NB4 (cell line): ENCODE measurements around the gene IRAK1.
"Not testable (repeated sequence)": the region's sequence is repeated elsewhere in the genome, so short reads cannot be mapped to it uniquely, and the experiment has no call there.

Experiments
- DNase-seq: peaks from one replicate; pipeline ENCODE4 v3.0.0; 2010; ENCODE audit warnings: low read depth
- H3K4me3 ChIP-seq: one replicate; pipeline ENCODE4 v1.5.1; 2011; ENCODE audit warnings: mild to moderate bottlenecking, low read depth, low read length, moderate library complexity
- MYC ChIP-seq: IDR thresholded peaks from 2 replicates; pipeline ENCODE4 v1.6.1; 2011; ENCODE audit warnings: low read depth, low read length
- POLR2A ChIP-seq: IDR thresholded peaks from 2 replicates; pipeline ENCODE4 v1.6.1; 2011; ENCODE audit warnings: mild to moderate bottlenecking; ENCODE audit not compliant: insufficient read length; ENCODE audit errors: extremely low read depth
- TF ChIP-seq, protein P1 (sequence below): IDR thresholded peaks from 2 replicates; pipeline ENCODE4 v1.6.1; 2011; ENCODE audit warnings: low read depth, low read length
- TF ChIP-seq, protein P2 (sequence below): IDR thresholded peaks from one replicate; pipeline ENCODE4 v1.5.1; 2012; ENCODE audit warnings: low read depth, low read length

The IRAK1 gene

DNA sequence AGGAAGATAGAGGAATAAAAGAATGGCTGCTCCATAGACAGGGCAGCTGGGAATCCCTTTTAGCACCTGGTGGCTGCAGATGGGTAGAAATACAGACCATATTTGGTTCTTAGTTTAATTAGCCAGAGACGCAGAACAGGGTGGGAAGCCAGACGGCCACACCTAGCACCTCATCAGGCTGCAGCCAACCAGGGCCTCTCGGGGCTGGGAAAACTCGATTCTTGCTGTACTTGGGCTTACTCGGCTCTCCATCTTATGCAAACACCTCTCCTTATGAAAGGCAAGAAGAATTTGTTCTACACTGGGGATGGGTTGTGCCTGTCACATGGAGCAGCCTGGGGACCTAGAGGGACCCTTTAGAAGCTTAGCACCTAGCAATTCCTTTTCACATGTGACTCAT, 19.7 kb downstream of the IRAK1 start:
- DNase-seq: peak; percentile 46
- TF ChIP-seq MYC: no peak
- TF ChIP-seq, protein P1, sequence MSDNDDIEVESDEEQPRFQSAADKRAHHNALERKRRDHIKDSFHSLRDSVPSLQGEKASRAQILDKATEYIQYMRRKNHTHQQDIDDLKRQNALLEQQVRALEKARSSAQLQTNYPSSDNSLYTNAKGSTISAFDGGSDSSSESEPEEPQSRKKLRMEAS: 0 out of 2 replicates have a peak, but pooled peaks have one; percentile 39
- no peak overlapping the region for H3K4me3 ChIP-seq

DNA sequence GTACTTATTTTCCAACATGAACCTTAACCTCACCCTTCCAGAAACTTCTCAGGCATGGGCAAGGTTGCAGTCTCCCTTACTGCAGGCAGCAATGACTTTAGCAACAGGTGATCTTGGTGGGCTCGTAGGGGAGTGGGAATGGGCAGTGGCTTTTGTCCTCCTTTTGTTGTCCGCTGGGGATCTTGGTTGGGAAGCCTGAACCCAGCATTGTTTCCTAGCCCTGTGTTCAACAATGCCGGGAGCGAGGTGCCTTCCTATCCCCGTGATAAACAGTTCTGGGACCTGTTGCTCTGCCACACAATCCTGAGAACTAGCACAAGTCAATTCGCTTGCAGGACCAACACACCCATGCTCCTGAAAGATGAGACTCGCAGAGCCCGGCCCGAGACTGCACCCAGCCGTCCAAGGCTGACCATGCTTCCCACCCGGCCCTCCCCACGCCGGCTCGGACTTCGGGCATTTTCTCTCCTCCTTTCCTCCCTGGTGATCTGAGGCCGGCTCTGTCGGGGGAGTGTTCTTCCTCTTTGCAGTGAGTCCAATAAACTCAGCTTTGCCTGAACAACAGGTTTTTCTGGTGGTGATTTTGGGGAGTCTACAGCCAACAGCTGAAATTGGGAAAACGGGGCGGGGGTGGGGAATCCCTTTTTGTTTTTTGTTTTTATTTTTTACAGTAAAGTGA, 20.2 kb downstream of the IRAK1 start:
- TF ChIP-seq, protein P2, sequence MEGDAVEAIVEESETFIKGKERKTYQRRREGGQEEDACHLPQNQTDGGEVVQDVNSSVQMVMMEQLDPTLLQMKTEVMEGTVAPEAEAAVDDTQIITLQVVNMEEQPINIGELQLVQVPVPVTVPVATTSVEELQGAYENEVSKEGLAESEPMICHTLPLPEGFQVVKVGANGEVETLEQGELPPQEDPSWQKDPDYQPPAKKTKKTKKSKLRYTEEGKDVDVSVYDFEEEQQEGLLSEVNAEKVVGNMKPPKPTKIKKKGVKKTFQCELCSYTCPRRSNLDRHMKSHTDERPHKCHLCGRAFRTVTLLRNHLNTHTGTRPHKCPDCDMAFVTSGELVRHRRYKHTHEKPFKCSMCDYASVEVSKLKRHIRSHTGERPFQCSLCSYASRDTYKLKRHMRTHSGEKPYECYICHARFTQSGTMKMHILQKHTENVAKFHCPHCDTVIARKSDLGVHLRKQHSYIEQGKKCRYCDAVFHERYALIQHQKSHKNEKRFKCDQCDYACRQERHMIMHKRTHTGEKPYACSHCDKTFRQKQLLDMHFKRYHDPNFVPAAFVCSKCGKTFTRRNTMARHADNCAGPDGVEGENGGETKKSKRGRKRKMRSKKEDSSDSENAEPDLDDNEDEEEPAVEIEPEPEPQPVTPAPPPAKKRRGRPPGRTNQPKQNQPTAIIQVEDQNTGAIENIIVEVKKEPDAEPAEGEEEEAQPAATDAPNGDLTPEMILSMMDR: no peak
- peak; percentile 25; the same call in 1 of the 2 replicates for TF ChIP-seq MYC
- no peak overlapping the region for H3K4me3 ChIP-seq
- DNase-seq: peak; percentile 68

DNA sequence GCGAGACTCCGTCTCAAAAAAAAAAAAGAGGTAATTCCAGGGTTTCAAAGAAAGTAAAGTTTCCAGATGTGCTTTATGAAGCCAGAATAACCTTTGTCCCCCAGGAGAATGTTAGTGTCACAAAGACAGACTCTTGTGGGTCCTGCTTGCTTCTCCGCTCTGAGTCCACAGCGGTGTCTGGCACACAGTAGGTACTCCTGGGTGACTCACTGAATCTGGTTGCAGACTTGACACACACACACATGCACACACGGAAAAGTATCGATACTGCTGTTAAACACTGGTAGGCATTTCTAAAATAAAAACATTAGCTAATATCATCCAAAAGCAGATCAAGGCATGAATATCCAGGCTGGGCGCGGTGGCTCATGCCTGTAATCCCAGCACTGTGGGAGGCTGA, 24.2 kb downstream of the IRAK1 start:
- no peak overlapping the region for H3K4me3 ChIP-seq
- DNase-seq: no peak
- TF ChIP-seq POLR2A: no peak
- TF ChIP-seq, protein P1: no peak
- TF ChIP-seq, protein P2: no peak
- no peak for TF ChIP-seq MYC

DNA sequence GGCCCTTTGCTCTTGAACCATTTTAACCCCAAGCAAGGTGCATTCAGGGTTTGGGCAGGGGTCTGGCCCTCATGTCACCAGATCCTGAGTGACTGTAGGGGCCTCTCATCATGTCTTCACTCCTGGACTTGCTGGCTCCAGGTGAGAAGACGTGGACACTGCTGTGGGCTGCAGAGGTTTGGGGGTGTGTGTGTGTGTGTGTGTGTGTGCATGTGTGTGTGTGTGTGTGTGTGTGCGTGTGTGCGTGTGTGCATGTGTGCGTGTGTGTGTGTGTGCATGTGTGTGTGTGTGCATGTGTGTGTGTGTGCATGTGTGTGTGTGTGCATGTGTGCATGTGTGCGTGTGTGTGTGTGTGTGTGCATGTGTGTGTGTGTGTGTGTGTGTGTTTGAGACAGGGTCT, 25.3 kb downstream of the IRAK1 start:
- not testable (repeated sequence) for DNase-seq

DNA sequence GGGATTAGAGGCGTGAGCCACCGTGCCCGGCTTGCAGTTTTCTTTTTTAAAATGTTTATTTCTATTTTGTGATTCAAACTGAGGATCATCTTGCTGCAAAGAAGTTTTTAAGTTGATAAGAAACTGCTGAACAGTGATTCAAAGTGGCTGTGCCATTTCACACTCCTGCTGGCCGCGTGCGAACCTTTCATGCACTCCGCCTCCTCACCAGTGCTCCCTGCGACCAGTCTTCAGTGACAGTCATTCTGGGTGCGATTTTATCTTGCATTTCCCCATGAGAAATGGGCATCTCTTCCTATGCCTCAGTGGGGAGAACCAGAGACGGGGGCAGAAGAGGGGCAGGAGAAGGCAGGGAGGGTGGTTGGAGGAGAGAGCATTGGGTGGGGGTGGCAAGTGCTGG, 25.7 kb downstream of the IRAK1 start:
- DNase-seq: no peak
- no peak overlapping the region for H3K4me3 ChIP-seq
- TF ChIP-seq POLR2A (no peak), MYC (no peak)
- TF ChIP-seq, protein P1: no peak
- TF ChIP-seq, protein P2: no peak

More for the DNA sequence above, 25.3 kb downstream of the IRAK1 start:
- H3K4me3 ChIP-seq: not testable (repeated sequence)

DNA sequence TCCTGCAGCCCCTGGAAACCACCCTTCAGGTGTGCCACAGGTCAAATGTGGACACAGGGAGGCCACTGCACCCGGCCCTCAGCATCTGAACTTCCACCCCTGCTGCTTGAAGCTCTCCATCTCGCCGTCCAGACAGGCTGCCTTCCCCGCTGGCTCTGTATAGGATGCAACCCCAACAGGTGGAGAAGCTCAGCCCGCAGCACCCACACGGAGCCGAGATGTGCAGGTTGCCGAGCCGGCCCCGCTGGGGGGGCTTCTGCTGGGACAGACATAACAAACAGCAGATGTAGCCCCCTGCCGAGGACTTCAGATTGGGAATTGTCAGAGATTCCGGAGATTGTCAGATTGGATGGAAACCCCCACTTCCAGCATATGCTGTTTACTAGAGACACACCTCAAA, 26.6 kb downstream of the IRAK1 start:
- DNase-seq: no peak
- no peak overlapping the region for H3K4me3 ChIP-seq
- TF ChIP-seq, protein P1: no peak
- TF ChIP-seq MYC (no peak), POLR2A (no peak)
- TF ChIP-seq, protein P2: no peak

DNA sequence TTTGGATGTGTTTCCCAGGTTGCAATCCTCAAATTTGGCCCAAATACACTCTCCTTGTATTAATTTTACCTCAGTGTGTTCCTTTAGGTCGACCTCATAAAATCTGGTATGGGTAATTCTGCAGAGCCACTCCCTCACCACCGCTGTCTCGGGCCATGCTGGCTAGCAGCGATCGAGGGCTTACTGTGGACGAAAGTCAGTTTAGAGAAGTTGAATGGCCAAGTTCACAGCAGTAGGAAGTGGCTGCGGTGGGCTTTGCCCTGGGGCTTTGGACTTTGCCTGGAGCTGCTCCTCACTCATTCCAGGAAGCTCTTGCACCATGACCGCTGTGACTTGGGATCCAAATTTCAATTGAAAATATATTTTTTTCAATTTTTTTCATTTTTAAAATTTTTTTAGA, 27.5 kb downstream of the IRAK1 start:
- peak; percentile 27 for DNase-seq
- TF ChIP-seq, protein P2: no peak

More for the DNA sequence above, 27.5 kb downstream of the IRAK1 start:
- no peak overlapping the region for H3K4me3 ChIP-seq
